DOHH2 (cell line): Measurements from ENCODE around the gene PPP1R8.
"Not testable (repeated sequence)": the region's sequence is repeated elsewhere in the genome, so short reads cannot be mapped to it uniquely, and the experiment has no call there.

Source experiments
- H3F3A ChIP-seq: fragments of 200-600 bp; sonication (generic), shearing (Covaris generic); 2 replicates; pipeline ENCODE4 v1.6.0; 2016; ENCODE audit warnings: antibody characterized with exemption, mild to moderate bottlenecking; ENCODE audit not compliant: control insufficient read depth, insufficient read depth
- H3K27ac ChIP-seq: fragments of 200-600 bp; sonication (generic); 2 replicates; pipeline ENCODE4 v1.5.1; 2014; ENCODE audit warnings: low read depth, mild to moderate bottlenecking, low read length, moderate library complexity
- H3K27me3 ChIP-seq: fragments of 200-600 bp; sonication (generic); 2 replicates; pipeline ENCODE4 v1.6.1; 2014; ENCODE audit warnings: mild to moderate bottlenecking, low read length, mixed read lengths; ENCODE audit not compliant: control insufficient read depth
- H3K36me3 ChIP-seq: fragments of 200-600 bp; sonication (generic); 2 replicates; pipeline ENCODE4 v1.6.1; 2014; ENCODE audit warnings: mild to moderate bottlenecking, low read length, moderate library complexity, mixed read lengths; ENCODE audit not compliant: control insufficient read depth
- H3K4me1 ChIP-seq: fragments of 200-600 bp; sonication (generic); 2 replicates; pipeline ENCODE4 v1.6.1; 2014; ENCODE audit warnings: mild to moderate bottlenecking, low read length, mixed read lengths; ENCODE audit not compliant: control insufficient read depth
- H3K4me2 ChIP-seq: fragments of 200-600 bp; sonication (generic); 2 replicates; pipeline ENCODE4 v1.6.0; 2014; ENCODE audit warnings: mild to moderate bottlenecking, low read length, moderate library complexity
- H3K4me3 ChIP-seq: fragments of 200-600 bp; sonication (generic); 2 replicates; pipeline ENCODE4 v1.5.1; 2014; ENCODE audit warnings: mild to moderate bottlenecking, low read length, mixed read lengths
- H3K79me2 ChIP-seq: fragments of 200-600 bp; sonication (generic); 2 replicates; pipeline ENCODE4 v1.6.1; 2014; ENCODE audit warnings: mild to moderate bottlenecking, low read length, mixed read lengths; ENCODE audit not compliant: control insufficient read depth
- H3K9me2 ChIP-seq: fragments of 200-600 bp; sonication (generic); replicated peaks from 2 replicates; pipeline ENCODE4 v1.6.1; 2014; ENCODE audit warnings: mild to moderate bottlenecking, low read length, mixed read lengths; ENCODE audit not compliant: control insufficient read depth
- H3K9me3 ChIP-seq: fragments of 200-600 bp; sonication (generic); 2 replicates; pipeline ENCODE4 v1.6.1; 2014; ENCODE audit warnings: antibody characterized with exemption, low read length, mixed read lengths; ENCODE audit not compliant: control insufficient read depth, insufficient read depth
- H4K20me1 ChIP-seq: fragments of 200-600 bp; sonication (generic); 2 replicates; pipeline ENCODE4 v1.6.0; 2014; ENCODE audit warnings: low read depth, mild to moderate bottlenecking, antibody characterized with exemption, low read length, moderate library complexity; ENCODE audit not compliant: control insufficient read depth, insufficient read depth
- EZH2phosphoT487 ChIP-seq: fragments of 200-600 bp; sonication (generic); IDR thresholded peaks from 2 replicates; pipeline ENCODE4 v1.6.1; 2017; ENCODE audit warnings: borderline replicate concordance, mild to moderate bottlenecking, antibody characterized with exemption, low read length, moderate library complexity, mixed read lengths
- TF ChIP-seq, protein P1 (sequence below): fragments of 200-600 bp; sonication (generic); IDR thresholded peaks from one replicate; pipeline ENCODE4 v1.5.1; 2014; ENCODE audit warnings: antibody characterized with exemption, mild to moderate bottlenecking, low read depth, low read length; ENCODE audit not compliant: poor library complexity, severe bottlenecking

Gene PPP1R8

DNA sequence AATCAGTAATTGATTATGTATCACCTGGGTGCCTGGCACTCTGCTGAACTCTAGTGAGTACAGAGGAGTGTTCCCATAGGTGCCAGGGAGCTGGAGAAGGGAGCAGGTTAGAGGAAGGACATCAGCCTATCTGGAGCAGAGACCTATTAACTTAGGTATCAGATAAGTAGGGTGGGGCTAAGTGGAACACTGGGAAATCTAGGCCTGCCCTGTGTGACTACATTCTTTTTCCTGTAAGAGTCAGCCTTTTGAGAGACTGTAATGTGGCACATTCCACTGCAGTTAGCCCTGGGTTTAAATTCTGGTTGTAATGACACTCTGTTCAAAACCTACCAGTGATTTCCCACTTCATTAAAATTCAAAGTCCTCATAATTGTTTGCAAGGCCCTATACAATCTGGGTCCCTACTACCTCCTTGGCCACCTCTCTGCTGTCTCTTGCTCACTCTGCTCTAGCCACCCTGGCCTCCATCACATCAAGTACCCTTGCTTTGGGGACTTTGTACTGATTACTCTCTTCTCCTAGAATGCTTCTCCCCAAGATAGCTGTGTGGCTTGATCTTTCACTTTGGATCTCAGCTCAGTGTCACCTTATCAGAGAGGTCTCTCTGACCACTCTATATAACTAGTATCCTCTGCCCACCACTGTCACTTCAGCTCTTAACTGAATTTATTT lies 44.7 kb upstream of the PPP1R8 start:
- Histone ChIP-seq H3K36me3 (peaks cover 18% of the 10 kb centered on the region), H3F3A (no peaks in the 10 kb centered on the region; the same call in 1 of the 2 replicates), H3K27me3 (no peaks in the 10 kb centered on the region), H3K4me2 (no peak overlapping the region), H3K4me3 (no peak overlapping the region), H3K4me1 (no peaks in the 10 kb centered on the region), H3K9me3 (no peaks in the 10 kb centered on the region), H3K9me2 (no peaks in the 10 kb centered on the region), H3K79me2 (peaks cover 64% of the 10 kb centered on the region), H3K27ac (no peak overlapping the region), H4K20me1 (no peaks in the 10 kb centered on the region)
- TF ChIP-seq EZH2phosphoT487: no peak
- TF ChIP-seq, protein P1, sequence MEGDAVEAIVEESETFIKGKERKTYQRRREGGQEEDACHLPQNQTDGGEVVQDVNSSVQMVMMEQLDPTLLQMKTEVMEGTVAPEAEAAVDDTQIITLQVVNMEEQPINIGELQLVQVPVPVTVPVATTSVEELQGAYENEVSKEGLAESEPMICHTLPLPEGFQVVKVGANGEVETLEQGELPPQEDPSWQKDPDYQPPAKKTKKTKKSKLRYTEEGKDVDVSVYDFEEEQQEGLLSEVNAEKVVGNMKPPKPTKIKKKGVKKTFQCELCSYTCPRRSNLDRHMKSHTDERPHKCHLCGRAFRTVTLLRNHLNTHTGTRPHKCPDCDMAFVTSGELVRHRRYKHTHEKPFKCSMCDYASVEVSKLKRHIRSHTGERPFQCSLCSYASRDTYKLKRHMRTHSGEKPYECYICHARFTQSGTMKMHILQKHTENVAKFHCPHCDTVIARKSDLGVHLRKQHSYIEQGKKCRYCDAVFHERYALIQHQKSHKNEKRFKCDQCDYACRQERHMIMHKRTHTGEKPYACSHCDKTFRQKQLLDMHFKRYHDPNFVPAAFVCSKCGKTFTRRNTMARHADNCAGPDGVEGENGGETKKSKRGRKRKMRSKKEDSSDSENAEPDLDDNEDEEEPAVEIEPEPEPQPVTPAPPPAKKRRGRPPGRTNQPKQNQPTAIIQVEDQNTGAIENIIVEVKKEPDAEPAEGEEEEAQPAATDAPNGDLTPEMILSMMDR: no peak

DNA sequence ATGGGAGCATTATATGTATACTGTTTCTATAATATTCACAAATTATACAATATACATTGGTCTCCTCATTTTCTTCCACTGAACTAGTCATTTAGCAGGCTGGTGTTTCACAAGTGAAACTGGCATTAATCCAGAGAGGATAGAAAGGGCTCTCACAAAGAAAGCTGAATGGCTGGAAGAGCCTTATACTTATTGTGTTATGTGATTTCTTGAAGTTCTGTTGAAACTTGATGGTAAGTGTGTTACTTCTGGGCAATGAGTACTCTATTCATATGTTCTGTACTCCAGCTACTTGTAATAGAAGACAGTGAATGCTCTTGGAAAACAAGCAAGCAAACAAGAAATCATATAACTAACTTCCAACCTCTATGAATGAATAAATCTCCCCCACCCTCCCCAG lies 42.7 kb upstream of the PPP1R8 start:
- no peaks in the 10 kb centered on the region for H4K20me1 ChIP-seq
- no peak overlapping the region for H3K27ac ChIP-seq
- no peaks in the 10 kb centered on the region for H3K9me3 ChIP-seq
- H3K9me2 ChIP-seq: no peaks in the 10 kb centered on the region
- H3K79me2 ChIP-seq: peaks cover 47% of the 10 kb centered on the region
- peaks cover 24% of the 10 kb centered on the region for H3K36me3 ChIP-seq
- no peaks in the 10 kb centered on the region for H3K27me3 ChIP-seq
- H3K4me2 ChIP-seq: no peak overlapping the region
- H3K4me1 ChIP-seq: no peaks in the 10 kb centered on the region
- TF ChIP-seq EZH2phosphoT487: no peak
- TF ChIP-seq, protein P1: no peak
- H3K4me3 ChIP-seq: no peak overlapping the region
- peaks cover 4% of the 10 kb centered on the region; the same call in 1 of the 2 replicates for H3F3A ChIP-seq

GRCh38 chr1:27789540-27790041 lies 41.0 kb upstream of the PPP1R8 start:
- H3K4me1 ChIP-seq: no peaks in the 10 kb centered on the region
- no peaks in the 10 kb centered on the region for H4K20me1 ChIP-seq
- H3K4me2 ChIP-seq: no peak overlapping the region
- TF ChIP-seq, protein P1: no peak
- no peak for TF ChIP-seq EZH2phosphoT487
- H3K36me3 ChIP-seq: peaks cover 37% of the 10 kb centered on the region
- no peaks in the 10 kb centered on the region for H3K9me3 ChIP-seq
- H3F3A ChIP-seq: peaks cover 4% of the 10 kb centered on the region; the same call in 1 of the 2 replicates
- H3K9me2 ChIP-seq: no peaks in the 10 kb centered on the region
- peaks cover 34% of the 10 kb centered on the region for H3K79me2 ChIP-seq
- no peak overlapping the region for H3K27ac ChIP-seq
- H3K4me3 ChIP-seq: no peak overlapping the region
- H3K27me3 ChIP-seq: no peaks in the 10 kb centered on the region

DNA sequence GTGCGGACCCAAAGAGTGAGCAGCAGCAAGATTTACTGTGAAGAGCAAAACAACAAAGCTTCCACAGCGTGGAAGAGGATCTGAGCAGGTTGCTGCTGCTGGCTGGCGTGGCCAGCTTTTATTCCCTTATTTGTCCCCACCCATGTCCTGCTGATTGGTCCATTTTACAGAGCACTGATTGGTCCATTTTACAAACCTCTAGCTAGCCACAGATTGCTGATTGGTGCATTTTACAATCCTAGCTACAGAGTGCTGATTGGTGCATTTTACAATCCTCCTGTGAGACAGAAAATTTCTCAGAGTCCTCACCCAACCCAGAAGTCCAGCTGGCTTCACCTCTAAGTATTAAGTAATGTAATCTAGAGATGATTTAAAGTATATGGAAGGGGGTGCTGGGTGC lies 40.3 kb upstream of the PPP1R8 start:
- H4K20me1 ChIP-seq, H3K27me3 ChIP-seq, H3K27ac ChIP-seq, H3K9me2 ChIP-seq, H3K9me3 ChIP-seq, H3K4me3 ChIP-seq, H3K4me1 ChIP-seq, H3F3A ChIP-seq, H3K4me2 ChIP-seq: not testable (repeated sequence)
- peaks cover 43% of the 10 kb centered on the region for H3K36me3 ChIP-seq
- peaks cover 29% of the 10 kb centered on the region for H3K79me2 ChIP-seq
